ENCODE measurements around the gene BIRC6. TPM values are rescaled to one million over a fixed set of nuclear protein-coding genes. Genes with fewer than 3 reads are reported as not detected.

BIRC6 gene
- total and polyA plus RNA-seq, 2 of the 4 experiments (the other 2 are of a cell fraction): 26.5 to 316 TPM

- no TSS peak for BruUV-seq (replicated peaks)
- in situ Hi-C loops (cut with MboI; ENCODE audit: low sequenced_read_pairs) (no loop called here), intact Hi-C loops (cut with micrococcal nuclease) (no loop called here), dilution Hi-C loops (cut with HindIII; ENCODE audit: low sequenced_read_pairs, unreplicated experiment) (no loop called here)
- ATAC-seq (ENCODE audit: low read depth) (peak; percentile 21; the same call in 1 of the 2 replicates), DNase-seq (peak; percentile 12)
- TF ChIP-seq, protein P1, sequence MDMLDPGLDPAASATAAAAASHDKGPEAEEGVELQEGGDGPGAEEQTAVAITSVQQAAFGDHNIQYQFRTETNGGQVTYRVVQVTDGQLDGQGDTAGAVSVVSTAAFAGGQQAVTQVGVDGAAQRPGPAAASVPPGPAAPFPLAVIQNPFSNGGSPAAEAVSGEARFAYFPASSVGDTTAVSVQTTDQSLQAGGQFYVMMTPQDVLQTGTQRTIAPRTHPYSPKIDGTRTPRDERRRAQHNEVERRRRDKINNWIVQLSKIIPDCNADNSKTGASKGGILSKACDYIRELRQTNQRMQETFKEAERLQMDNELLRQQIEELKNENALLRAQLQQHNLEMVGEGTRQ (IDR thresholded peaks at IDR 0.05; ENCODE audit: low read depth, low read length): no peak
- no peak for TF ChIP-seq POLR2A (IDR thresholded peaks at IDR 0.05; ENCODE audit: low read depth, low read length)
- TF ChIP-seq NFE2L2 (IDR thresholded peaks at IDR 0.05; ENCODE audit: low read depth, low read length): no peak
- no peak for TF ChIP-seq BHLHE40 (IDR thresholded peaks at IDR 0.05; ENCODE audit: low read depth, low read length)
- TF ChIP-seq RFX5 (IDR thresholded peaks at IDR 0.05; ENCODE audit: low read depth, low read length): no peak
- TF ChIP-seq CEBPB (IDR thresholded peaks at IDR 0.05; ENCODE audit: low read depth, low read length): no peak
- TF ChIP-seq MAZ (IDR thresholded peaks at IDR 0.05; ENCODE audit: borderline replicate concordance, low read depth, low read length): no peak
- H3K14ac ChIP-seq (replicated peaks; ENCODE audit: low read depth, low read length): no peak overlapping the region
- H4K8ac ChIP-seq (ENCODE audit: low read depth in 2 of 2, low read length in 2 of 2): no peak overlapping the region; a peak in 1 of 4 replicates
- no peak overlapping the region for H3K56ac ChIP-seq (ENCODE audit: extremely low read depth, insufficient read depth, low read length)
- no peak overlapping the region for H2BK20ac ChIP-seq (ENCODE audit: low read depth, low read length)
- H2AFZ ChIP-seq (replicated peaks; ENCODE audit: low read length, poor library complexity): no peak overlapping the region
- H3K9ac ChIP-seq (ENCODE audit: low read depth, low read length): no peak overlapping the region
- H3K9me1 ChIP-seq (ENCODE audit: insufficient read depth, low read length): no peaks in the 10 kb centered on the region; the same call in 1 of the 2 replicates
- ChIA-PET CTCF (no interaction called here), POLR2A (ENCODE audit: unreplicated experiment) (interaction anchor here (0.6 kb wide), 1 partner anchor 743 kb away, joined by 3 read pairs; no protein-coding TSS in a partner anchor)
- no peak overlapping the region for H3K18ac ChIP-seq (ENCODE audit: low read depth, low read length)
- 100% methylated on average over 1 of the region's 7 CpGs; no CpG with 5 or more reads in 1 of the 2 experiments for WGBS, 2 experiments (ENCODE audit: extremely low coverage in 2 of 2, insufficient read length in 1 of 2)
- H3K4me3 ChIP-seq (ENCODE audit: insufficient read depth, low read depth, low read length): no peak overlapping the region
- no peaks in the 10 kb centered on the region for H4K20me1 ChIP-seq (ENCODE audit: insufficient read depth, low read length)
- peaks cover 9% of the 10 kb centered on the region for H3K36me3 ChIP-seq (ENCODE audit: control insufficient read depth, insufficient read depth, low read length)
- H3K23ac ChIP-seq (ENCODE audit: low read depth, low read length): no peak overlapping the region
- H3K27me3 ChIP-seq (ENCODE audit: control insufficient read depth, insufficient read depth, low read length): no peaks in the 10 kb centered on the region
- H3K79me1 ChIP-seq (ENCODE audit: low read depth in 1 of 2, low read length in 2 of 2): peaks cover 0 to 10% of the 10 kb centered on the region in 2 experiments; a peak in 3 of 4 replicates
- H3K4me2 ChIP-seq (ENCODE audit: low read depth, low read length): no peak overlapping the region; the same call in 1 of the 2 replicates
- no peak overlapping the region for H4K91ac ChIP-seq (ENCODE audit: insufficient read depth, low read depth, low read length)
- no peak overlapping the region for H2AK9ac ChIP-seq (replicated peaks; ENCODE audit: low read depth, low read length, poor library complexity)
- H3K4me1 ChIP-seq (ENCODE audit: control insufficient read depth, insufficient read depth, low read length): no peaks in the 10 kb centered on the region
- H3K9me3 ChIP-seq (ENCODE audit: control insufficient read depth, insufficient read depth, low read length): no peaks in the 10 kb centered on the region
- no peak overlapping the region; the same call in 1 of the 2 replicates for H3K27ac ChIP-seq (ENCODE audit: insufficient read depth, low read length)
- H3K4ac ChIP-seq (ENCODE audit: low read depth, low read length): no peak overlapping the region
- H4K5ac ChIP-seq (ENCODE audit: low read depth, low read length): no peak overlapping the region
- peak overlapping the region; percentile 68 for H2BK5ac ChIP-seq (ENCODE audit: low read depth, low read length, poor library complexity, severe bottlenecking)
- no peak overlapping the region for H2BK15ac ChIP-seq (ENCODE audit: low read depth, low read length)
- no peak overlapping the region for H2BK120ac ChIP-seq (ENCODE audit: low read depth, low read length)
- no peak overlapping the region for H2AK5ac ChIP-seq (ENCODE audit: low read depth, low read length)
Measured at GRCh38 chr2:32652555-32653209, 295.9 kb downstream of the BIRC6 start.
